Middle frontal gyrus (tissue), 1 donor: ENCODE measurements around the gene NSG2.

Source experiments
- DNase-seq: peaks from one replicate; pipeline ENCODE4 v3.0.0-alpha.2; 2015; ENCODE audit warnings: low spot score; ENCODE audit errors: extremely low spot score

NSG2 gene

GRCh38 chr5:174149426-174149825 lies 103.9 kb downstream of the NSG2 start:
- no peak for DNase-seq

- DNase-seq, result no peak
These were observed 104.5 kb downstream of the NSG2 start for GRCh38 chr5:174149989-174150388.

- no peak for DNase-seq
These were observed 106.2 kb downstream of the NSG2 start for GRCh38 chr5:174151599-174152181.

GRCh38 chr5:174154559-174154958 lies 109.1 kb downstream of the NSG2 start:
- DNase-seq, result no peak

- DNase-seq, result no peak
These were observed 109.8 kb downstream of the NSG2 start for GRCh38 chr5:174155281-174155680.

- DNase-seq, result no peak
These were observed 110.2 kb downstream of the NSG2 start for GRCh38 chr5:174155706-174156105.

- no peak for DNase-seq
These were observed 111.5 kb downstream of the NSG2 start for GRCh38 chr5:174157048-174157447.
